Stimulated activated CD4-positive, alpha-beta T cell treated with anti-CD3 and anti-CD28 coated beads, Interleukin-15, amount 100 ng/mL, for 24 hours (primary cell): Measurements from ENCODE around the gene PEPD.

Source experiments
- DNase-seq: peaks from one replicate; pipeline ENCODE4 v3.0.0-alpha.2; 2020

The PEPD gene

DNA sequence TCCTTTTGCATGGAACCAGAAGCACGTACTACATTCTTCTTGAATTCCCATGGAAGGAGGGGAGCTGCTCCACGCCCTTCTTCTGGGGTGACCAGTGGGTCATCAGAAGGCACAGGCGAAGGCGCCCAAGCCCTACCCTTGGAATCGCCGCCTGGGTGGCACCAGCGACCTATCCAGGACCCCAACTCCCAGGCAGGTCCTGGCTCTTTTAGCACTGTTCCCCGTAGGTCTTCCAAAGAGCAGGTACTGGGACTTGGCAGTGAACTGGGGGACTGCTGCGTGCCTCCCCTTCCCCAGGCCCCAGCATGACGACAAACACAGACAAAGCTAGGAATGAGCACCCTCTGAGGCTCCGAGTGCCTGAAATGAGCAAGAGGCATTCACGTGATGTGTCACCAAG, 103.1 kb downstream of the PEPD start:
- no peak for DNase-seq

DNA sequence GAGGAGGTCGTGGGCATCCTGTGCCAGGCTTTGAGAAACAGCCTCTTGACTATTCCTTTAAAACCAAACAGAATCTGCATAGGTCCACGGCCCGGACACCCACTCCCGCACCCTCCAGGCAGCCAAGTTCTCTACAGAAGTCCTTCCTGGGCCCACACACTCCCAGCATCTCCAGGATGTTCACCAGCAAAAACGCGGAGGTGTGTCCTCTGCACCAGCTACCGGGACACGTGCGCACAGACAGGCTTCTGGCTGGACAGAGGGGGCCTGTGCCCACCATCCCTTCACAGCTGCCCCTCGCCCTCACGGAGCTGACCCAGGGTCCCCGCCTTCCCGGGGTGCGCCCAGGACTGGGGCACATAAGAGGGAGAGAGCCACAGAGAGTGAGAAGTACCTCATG, 103.8 kb downstream of the PEPD start:
- DNase-seq, result no peak

DNA sequence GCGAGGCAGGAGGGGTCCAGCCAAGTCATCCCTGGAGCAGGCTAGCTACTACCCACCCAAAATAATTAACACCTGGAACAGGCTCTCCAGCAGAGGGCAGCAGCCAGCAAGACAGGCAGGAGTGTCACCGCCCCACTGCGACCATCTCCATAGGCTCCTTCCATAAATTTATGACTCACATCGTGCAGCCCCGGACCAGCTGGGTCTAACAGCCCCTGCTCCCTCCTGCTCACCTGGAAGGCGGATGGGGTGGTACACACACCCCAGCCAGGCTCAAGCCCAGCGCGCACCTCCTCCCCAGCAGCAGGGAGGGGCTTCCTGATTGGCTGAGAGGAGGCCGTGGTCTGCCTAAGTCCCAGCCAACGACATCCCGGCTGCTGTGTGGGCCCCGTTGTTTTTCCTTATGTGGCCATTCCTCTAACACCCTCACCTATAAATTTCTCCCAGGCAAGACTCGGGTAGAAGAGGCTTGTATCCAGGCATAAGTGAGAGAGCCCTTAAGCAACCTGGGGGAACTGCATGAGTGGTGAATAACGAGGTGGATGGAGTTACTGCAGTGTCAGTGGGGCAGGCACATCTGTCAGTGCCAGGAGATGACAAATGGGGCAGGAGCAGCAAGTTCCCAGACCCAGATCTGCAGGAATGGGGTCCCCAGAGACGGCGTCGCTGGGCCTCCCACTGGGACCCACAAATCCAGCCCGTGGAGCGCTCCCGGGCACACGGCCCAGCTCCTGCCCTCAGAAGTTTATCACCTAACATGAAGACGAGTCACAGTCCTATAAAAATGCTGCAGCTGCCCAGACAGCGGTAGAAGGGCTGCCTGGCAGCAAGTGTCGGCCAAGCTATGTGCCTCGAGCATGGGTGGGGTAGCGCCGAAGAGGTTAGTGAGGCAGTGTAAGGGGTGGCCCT, 105.0 kb downstream of the PEPD start:
- peak; percentile 83 for DNase-seq

GRCh38 chr19:33414667-33415605, 106.7 kb downstream of the PEPD start:
- no peak for DNase-seq

DNA sequence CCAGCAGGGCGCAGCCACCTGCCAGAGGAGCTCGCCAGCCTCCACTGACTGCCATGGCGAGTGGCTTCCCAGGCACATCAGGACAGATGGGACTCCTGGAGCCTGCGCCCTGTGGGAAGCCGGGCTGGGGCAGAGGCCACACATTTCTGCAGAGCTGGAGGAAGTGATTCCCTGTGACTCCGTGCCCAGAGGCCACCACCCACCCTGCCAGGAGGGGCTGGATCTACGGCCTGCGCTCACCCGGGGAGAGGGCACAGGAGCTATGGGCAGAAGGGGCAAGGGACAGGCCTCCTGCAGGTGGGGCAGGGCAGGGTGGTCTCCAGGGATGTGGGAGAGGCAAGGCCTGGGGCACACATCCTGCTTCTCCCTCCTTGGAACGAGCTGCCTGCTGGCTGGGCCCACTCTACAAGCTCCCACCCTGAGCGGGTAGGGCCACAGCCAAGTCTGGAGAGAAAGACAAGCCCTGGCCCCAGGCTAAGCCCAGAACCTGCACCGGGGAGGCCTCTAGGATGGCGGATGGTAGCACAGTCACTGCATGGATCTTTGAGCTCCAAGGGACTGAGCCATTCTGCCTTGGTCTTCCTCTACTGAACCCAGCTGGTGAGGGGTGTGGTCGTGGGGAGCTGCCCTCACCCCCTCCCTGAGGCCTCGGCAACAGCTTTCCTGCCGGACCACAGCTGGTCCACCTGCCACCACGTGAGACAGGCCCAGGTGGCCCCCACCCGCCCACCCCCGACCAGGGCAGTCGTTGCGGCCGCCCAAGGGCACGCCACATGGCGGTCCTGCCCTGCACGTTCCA, 107.5 kb downstream of the PEPD start:
- no peak for DNase-seq

- no peak for DNase-seq
Observed at GRCh38 chr19:33413426-33413725, 108.2 kb downstream of the PEPD start.

GRCh38 chr19:33412601-33413425, 108.8 kb downstream of the PEPD start:
- no peak for DNase-seq

- no peak for DNase-seq
Observed at GRCh38 chr19:33411621-33412180, 109.9 kb downstream of the PEPD start.

- no peak for DNase-seq
Observed at GRCh38 chr19:33410915-33411401, 110.6 kb downstream of the PEPD start.

DNA sequence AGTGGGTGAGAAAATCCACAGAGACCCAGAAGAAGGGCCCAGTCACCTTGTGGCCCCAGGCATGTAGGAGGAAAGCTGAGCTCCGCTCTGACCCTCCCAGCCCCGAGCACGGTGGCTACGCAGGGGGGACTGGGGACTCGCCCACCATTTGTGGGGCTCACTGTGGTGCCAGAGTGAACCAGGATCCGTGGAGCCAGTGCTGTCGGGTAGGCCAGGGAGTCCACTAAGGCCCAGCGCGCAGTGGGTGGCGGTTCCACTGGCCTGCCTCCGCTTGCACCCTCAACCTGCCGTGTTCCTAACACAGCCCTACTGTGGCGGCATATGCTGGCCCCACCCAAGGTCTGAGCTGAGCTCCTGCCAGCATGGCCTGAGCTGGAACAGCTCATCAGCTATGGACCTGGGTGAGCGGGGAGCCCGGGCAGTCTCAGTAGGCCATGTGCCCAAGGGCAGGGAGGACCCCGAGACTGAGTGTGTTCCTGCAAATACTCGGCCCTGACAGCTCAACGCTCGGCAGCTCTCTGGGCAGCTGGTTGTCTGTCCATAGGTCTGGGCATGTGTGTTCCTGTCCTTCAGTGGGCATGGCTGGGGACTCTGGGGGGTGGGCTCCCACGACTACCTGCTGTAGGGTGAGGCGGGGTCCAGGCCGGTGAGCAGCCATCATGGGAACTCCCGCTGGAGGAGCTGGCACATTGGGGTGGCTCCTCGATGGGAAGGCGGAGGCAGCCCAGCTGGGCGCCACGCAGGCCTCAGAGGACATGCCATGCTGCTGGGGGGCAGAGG, 111.5 kb downstream of the PEPD start:
- DNase-seq, result no peak

- no peak for DNase-seq
Observed at GRCh38 chr19:33408538-33409434, 112.8 kb downstream of the PEPD start.

DNA sequence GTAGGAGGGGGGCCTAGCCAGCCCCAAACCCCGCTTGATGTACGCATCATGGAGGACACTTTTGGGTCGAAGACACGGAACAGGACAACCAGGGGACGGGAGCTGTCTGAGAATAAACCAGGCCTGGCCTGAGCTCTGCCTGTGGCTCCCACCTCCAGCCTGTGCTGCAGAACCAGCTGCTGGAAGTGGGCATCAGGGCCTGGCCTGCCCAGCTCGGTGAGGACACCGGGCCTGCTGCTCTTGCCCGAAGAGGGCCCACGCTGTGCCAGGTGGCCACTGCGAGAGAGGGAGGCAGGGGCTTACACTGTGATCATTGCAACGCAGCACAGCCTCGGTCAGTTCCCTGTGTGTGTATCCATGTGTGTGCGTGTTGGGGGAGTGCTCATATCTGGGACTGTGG, 113.5 kb downstream of the PEPD start:
- DNase-seq, result no peak

GRCh38 chr19:33407716-33408115, 113.9 kb downstream of the PEPD start:
- no peak for DNase-seq

DNA sequence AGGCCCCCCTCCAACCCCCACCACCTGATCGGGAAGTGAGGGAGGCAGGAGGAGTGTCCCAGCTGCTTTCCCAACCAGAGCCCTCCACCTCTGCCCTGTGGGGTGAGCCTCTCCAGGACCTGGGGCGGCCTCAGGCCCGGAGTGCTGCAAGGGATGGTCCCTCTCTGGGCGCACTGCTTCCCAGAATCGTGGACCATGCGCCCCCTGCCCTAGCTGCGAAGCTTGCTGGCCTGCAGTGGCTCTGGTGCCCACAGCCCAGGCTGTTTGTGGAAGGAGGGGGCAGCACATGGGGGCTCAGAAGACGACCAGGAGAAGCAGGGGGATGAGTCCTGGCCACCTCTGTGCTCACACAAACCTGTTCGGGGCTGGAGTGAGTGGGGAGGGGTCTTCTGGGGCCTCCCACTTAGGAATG, 114.4 kb downstream of the PEPD start:
- no peak for DNase-seq

GRCh38 chr19:33406521-33407139, 115.0 kb downstream of the PEPD start:
- DNase-seq, result peak; percentile 80

- DNase-seq, result no peak
Observed at GRCh38 chr19:33405553-33406461, 115.8 kb downstream of the PEPD start.

GRCh38 chr19:33405254-33405552, 116.4 kb downstream of the PEPD start:
- no peak for DNase-seq

DNA sequence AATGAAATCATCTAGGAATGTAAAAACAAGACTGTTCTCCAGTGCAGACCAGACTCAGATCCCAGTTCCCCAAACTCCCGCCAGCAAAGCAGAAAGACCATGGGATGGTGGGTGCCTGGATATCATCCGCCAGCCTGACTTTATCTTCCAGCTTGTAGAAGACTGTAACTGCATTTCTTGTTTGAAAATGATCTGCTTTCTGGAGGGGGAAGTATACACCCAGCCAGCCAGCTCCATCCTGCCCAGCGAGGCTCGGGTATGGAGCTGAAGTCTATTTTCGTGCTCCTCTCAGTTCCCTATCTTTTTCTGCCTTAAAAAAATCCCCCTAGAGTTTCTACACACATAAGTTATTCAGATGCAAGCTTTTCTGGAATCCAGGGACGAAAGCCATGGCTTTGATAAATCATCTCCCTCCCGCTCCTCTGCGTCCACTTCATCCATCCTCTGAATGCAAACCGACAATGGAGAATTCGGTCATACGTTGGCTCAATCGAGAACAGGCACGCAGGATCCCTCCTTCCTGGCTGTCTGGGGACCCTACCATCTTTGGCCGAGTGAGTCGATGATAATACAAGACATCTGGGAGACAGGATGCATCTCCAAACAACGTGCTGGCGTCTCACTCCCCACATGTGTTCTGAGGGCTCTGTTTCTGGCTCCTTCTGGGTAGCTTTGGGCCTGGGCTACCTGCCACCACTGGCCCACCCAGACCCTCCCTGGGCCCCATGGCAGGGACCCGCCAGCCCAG, 116.9 kb downstream of the PEPD start:
- no peak for DNase-seq
